ENCODE measurements around the gene SCFD1. TPM values are rescaled to one million over a fixed set of nuclear protein-coding genes. Genes with fewer than 3 reads are reported as not detected.

The SCFD1 gene
- total RNA-seq, 1 donor from 2014 or later: 72.6 TPM

- H3K4me3 ChIP-seq: no peak overlapping the region
- no peak for DNase-seq
- no peaks in the 10 kb centered on the region for H3K4me1 ChIP-seq
- no peaks in the 10 kb centered on the region for H3K9me3 ChIP-seq
- TF ChIP-seq CTCF (IDR thresholded peaks at IDR 0.05): no peak
- no peaks in the 10 kb centered on the region for H3K36me3 ChIP-seq
- intact Hi-C loops (cut with DNase I): no loop called here
- no peak for ATAC-seq
- H3K27ac ChIP-seq: no peak overlapping the region
- H3K27me3 ChIP-seq: no peaks in the 10 kb centered on the region
Observed at GRCh38 chr14:30771595-30771994, 149.5 kb downstream of the SCFD1 start.

- ATAC-seq (no peak), DNase-seq (no peak)
- intact Hi-C loops (cut with DNase I): no loop called here
- Histone ChIP-seq H3K9me3 (no peaks in the 10 kb centered on the region), H3K4me1 (no peaks in the 10 kb centered on the region), H3K27me3 (no peaks in the 10 kb centered on the region), H3K36me3 (no peaks in the 10 kb centered on the region), H3K4me3 (no peak overlapping the region), H3K27ac (no peak overlapping the region)
- TF ChIP-seq CTCF (IDR thresholded peaks at IDR 0.05): no peak
Observed at GRCh38 chr14:30779210-30779609, 157.1 kb downstream of the SCFD1 start.

Other genes starting within 250 kb of the SCFD1 start
- 14.0 TPM for gene G2E3, start 63.2 kb upstream of the SCFD1 start, total RNA-seq

All from upper lobe of right lung (tissue), 1 donor.